ENCODE measurements around the gene XRCC5. TPM values are rescaled to one million over a fixed set of nuclear protein-coding genes. Genes with fewer than 3 reads are reported as not detected.

Gene XRCC5
- polyA plus RNA-seq, 1 donor (not counting 4 experiments of a cell fraction or from before 2014, with no cell fraction given), result 521 TPM

GRCh38 chr2:216094701-216095100, 14.4 kb upstream of the XRCC5 start:
- no peaks in the 10 kb centered on the region for H3K36me3 ChIP-seq (ENCODE audit: control insufficient read depth in 2 of 2, extremely low read depth in 1 of 2, insufficient read depth in 2 of 2, low read length in 2 of 2)
- H3K27me3 ChIP-seq (ENCODE audit: control insufficient read depth, extremely low read depth, insufficient read depth, low read length), result no peaks in the 10 kb centered on the region
- no peak overlapping the region for H3K27ac ChIP-seq (ENCODE audit: control insufficient read depth, insufficient read depth, low read length)
- H4K20me1 ChIP-seq (ENCODE audit: control insufficient read depth, extremely low read depth, insufficient read depth, low read length), result no peaks in the 10 kb centered on the region
- H3K9me3 ChIP-seq (ENCODE audit: control insufficient read depth, low read depth, low read length), result no peaks in the 10 kb centered on the region
- H3K4me2 ChIP-seq (ENCODE audit: control insufficient read depth, extremely low read depth, insufficient read depth, low read depth, low read length), result no peak overlapping the region
- H3K9ac ChIP-seq (ENCODE audit: control insufficient read depth, extremely low read depth, insufficient read depth, low read length), result no peak overlapping the region
- no peak overlapping the region for H3K4me3 ChIP-seq (ENCODE audit: control insufficient read depth in 2 of 3, extremely low read depth in 1 of 3, insufficient read depth in 2 of 3, low read depth in 1 of 3, low read length in 3 of 3)
- H3K9me1 ChIP-seq (ENCODE audit: control insufficient read depth, extremely low read depth, insufficient read depth, low read length), result no peaks in the 10 kb centered on the region
- no peak for FAIRE-seq
- dilution Hi-C loops (cut with MboI; ENCODE audit: extremely low pct_ligation_motif_present, low sequenced_read_pairs), result no loop called here
- H2AFZ ChIP-seq (ENCODE audit: control insufficient read depth, low read length), result no peak overlapping the region
- no peak for DNase-seq (ENCODE audit: low read depth, low spot score)
- H3K79me2 ChIP-seq (ENCODE audit: control insufficient read depth, insufficient read depth, low read length), result no peaks in the 10 kb centered on the region
- H3K4me1 ChIP-seq (ENCODE audit: control insufficient read depth, extremely low read depth, insufficient read depth, low read length), result no peaks in the 10 kb centered on the region
- no peak for TF ChIP-seq CTCF (optimal IDR thresholded peaks at IDR 0.05 in 1 of 3, IDR thresholded peaks at IDR 0.05 in 1 of 3, conservative IDR thresholded peaks at IDR 0.05 in 1 of 3; ENCODE audit: extremely low read depth in 1 of 3, insufficient read depth in 2 of 3, low read length in 3 of 3)
- no peak for TF ChIP-seq EZH2 (IDR thresholded peaks at IDR 0.05; ENCODE audit: low read length)

DNA sequence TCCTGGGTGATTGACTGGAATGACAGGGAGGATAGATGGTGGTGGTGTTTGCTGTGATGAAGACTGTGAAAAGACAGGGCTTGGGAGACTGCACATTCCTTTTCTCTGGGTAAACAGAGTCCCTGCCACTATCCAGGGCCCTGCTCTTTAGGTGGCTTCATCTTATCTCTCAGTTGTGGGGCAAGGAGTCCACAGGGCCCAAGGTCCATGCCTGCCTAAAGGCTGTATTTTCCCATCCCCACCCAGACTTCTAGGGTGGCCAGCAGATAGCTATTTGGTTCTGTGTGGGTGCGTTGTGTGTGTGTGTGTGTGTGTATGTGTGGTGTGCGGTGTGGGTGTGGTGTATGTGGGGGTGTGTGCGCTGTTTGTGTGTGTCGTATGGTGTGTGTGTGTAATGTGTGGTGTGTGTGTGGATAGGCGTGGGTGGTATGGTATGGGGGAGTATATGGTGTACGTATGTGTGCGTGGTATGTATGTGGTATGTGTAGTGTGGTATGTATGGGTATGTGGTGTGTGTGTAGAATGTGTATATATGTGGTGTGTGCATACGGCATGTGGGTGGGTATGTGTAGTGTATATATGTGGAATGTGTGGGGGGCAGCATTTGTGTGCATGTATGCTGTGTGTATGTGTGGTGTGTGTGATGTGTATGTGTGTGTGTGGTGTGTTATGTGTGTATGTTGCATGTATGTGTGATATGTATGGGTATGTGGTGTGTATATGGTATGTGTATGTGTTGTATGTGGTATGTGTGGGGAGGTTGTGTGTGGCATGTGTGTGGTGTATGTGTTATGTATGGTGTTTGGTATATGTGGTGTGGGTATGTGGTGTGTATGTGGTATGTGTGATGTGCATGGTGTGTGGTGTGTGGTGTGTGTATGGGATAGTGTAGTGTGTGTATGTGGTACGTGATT, 10.5 kb upstream of the XRCC5 start:
- Histone ChIP-seq H3K4me1 (ENCODE audit: control insufficient read depth, extremely low read depth, insufficient read depth, low read length) (no peaks in the 10 kb centered on the region), H3K4me2 (ENCODE audit: control insufficient read depth, extremely low read depth, insufficient read depth, low read depth, low read length) (no peak overlapping the region), H3K9ac (ENCODE audit: control insufficient read depth, extremely low read depth, insufficient read depth, low read length) (no peak overlapping the region), H3K4me3 (ENCODE audit: control insufficient read depth in 2 of 3, extremely low read depth in 1 of 3, insufficient read depth in 2 of 3, low read depth in 1 of 3, low read length in 3 of 3) (no peak overlapping the region), H3K27me3 (ENCODE audit: control insufficient read depth, extremely low read depth, insufficient read depth, low read length) (no peaks in the 10 kb centered on the region), H2AFZ (ENCODE audit: control insufficient read depth, low read length) (no peak overlapping the region), H4K20me1 (ENCODE audit: control insufficient read depth, extremely low read depth, insufficient read depth, low read length) (no peaks in the 10 kb centered on the region), H3K9me3 (ENCODE audit: control insufficient read depth, low read depth, low read length) (no peaks in the 10 kb centered on the region), H3K36me3 (ENCODE audit: control insufficient read depth in 2 of 2, extremely low read depth in 1 of 2, insufficient read depth in 2 of 2, low read length in 2 of 2) (no peaks in the 10 kb centered on the region), H3K9me1 (ENCODE audit: control insufficient read depth, extremely low read depth, insufficient read depth, low read length) (no peaks in the 10 kb centered on the region), H3K79me2 (ENCODE audit: control insufficient read depth, insufficient read depth, low read length) (no peaks in the 10 kb centered on the region), H3K27ac (ENCODE audit: control insufficient read depth, insufficient read depth, low read length) (no peak overlapping the region)
- dilution Hi-C loops (cut with MboI; ENCODE audit: extremely low pct_ligation_motif_present, low sequenced_read_pairs), result no loop called here
- TF ChIP-seq EZH2 (IDR thresholded peaks at IDR 0.05; ENCODE audit: low read length) (no peak), CTCF (optimal IDR thresholded peaks at IDR 0.05 in 1 of 3, IDR thresholded peaks at IDR 0.05 in 1 of 3, conservative IDR thresholded peaks at IDR 0.05 in 1 of 3; ENCODE audit: extremely low read depth in 1 of 3, insufficient read depth in 2 of 3, low read length in 3 of 3) (no peak)
- DNase-seq (ENCODE audit: low read depth, low spot score), result no peak
- no peak for FAIRE-seq
